HEK293 (cell line): ENCODE results near the gene ITGB2.

Experiments used
- CTCF ChIA-PET: fragments of 350-600 bp; formaldehyde crosslinking; extraction: SDS; loops from one replicate; lab custom pipeline; 2021; ENCODE audit warnings: antibody characterized with exemption; lab: Yijun Ruan, JAX
- POLR2A ChIA-PET: fragments of 300-600 bp; formaldehyde crosslinking; extraction: SDS; loops from one replicate; lab custom pipeline; 2020; ENCODE audit warnings: antibody characterized with exemption, inconsistent platforms; lab: Yijun Ruan, JAX
- H3K27ac ChIP-seq: fragments of 200-500 bp; sonication (Bioruptor generic); 2 replicates; pipeline ENCODE4 v1.5.1; 2014; ENCODE audit warnings: low read depth, low read length, control low read depth, inconsistent platforms; ENCODE audit errors: extremely low read depth
- H3K36me3 ChIP-seq, 2 experiments: fragments of 200-500 bp in 1 of 2; sonication (Bioruptor generic) in 1 of 2; 1 replicate in 1 of 2; 2 replicates in 1 of 2; pipeline ENCODE4 v1.5.1; 2014 to 2017; ENCODE audit warnings: inconsistent platforms in 2 of 2, low read length in 2 of 2; ENCODE audit not compliant: control insufficient read depth in 2 of 2, insufficient read depth in 1 of 2
- H3K4me1 ChIP-seq: fragments of 200-500 bp; sonication (Bioruptor generic); 2 replicates; pipeline ENCODE4 v1.5.1; 2014; ENCODE audit warnings: mild to moderate bottlenecking, low read length, inconsistent platforms; ENCODE audit not compliant: control insufficient read depth, insufficient read depth
- H3K4me3 ChIP-seq: 2 replicates; pipeline ENCODE4 v1.5.1; 2011; ENCODE audit warnings: low read depth, mild to moderate bottlenecking, control low read depth, low read length, moderate library complexity
- H3K9me3 ChIP-seq: fragments of 200-500 bp; sonication (Bioruptor generic); 2 replicates; pipeline ENCODE4 v1.5.1; 2014; ENCODE audit warnings: low read depth, low read length, inconsistent platforms; ENCODE audit not compliant: control insufficient read depth, insufficient read depth
- GLI4 ChIP-seq: fragments of 450-650 bp; formaldehyde crosslinking; IDR thresholded peaks from 2 replicates; pipeline ENCODE4 v1.5.1; 2016; ENCODE audit warnings: missing biosample characterization, missing genetic modification characterization
- GLIS1 ChIP-seq: fragments of 450-650 bp; formaldehyde crosslinking; IDR thresholded peaks from 2 replicates; pipeline ENCODE4 v1.5.1; 2016; ENCODE audit warnings: missing biosample characterization, missing genetic modification characterization
- HOXA7 ChIP-seq: sonication (generic); formaldehyde crosslinking; IDR thresholded peaks from 2 replicates; pipeline ENCODE4 v1.8.1; 2022; ENCODE audit warnings: missing genetic modification reagents, borderline replicate concordance
- KLF7 ChIP-seq: fragments of 450-650 bp; formaldehyde crosslinking; IDR thresholded peaks from 2 replicates; pipeline ENCODE4 v1.5.1; 2016; ENCODE audit warnings: missing biosample characterization, missing genetic modification characterization, borderline replicate concordance
- SCRT2 ChIP-seq: fragments of 450-650 bp; formaldehyde crosslinking; IDR thresholded peaks from 2 replicates; pipeline ENCODE4 v1.5.1; 2016; ENCODE audit warnings: missing biosample characterization, missing genetic modification characterization
- ZBTB48 ChIP-seq: fragments of 450-650 bp; formaldehyde crosslinking; IDR thresholded peaks from 2 replicates; pipeline ENCODE4 v1.5.1; 2016; ENCODE audit warnings: missing biosample characterization, missing genetic modification characterization
- ZEB2 ChIP-seq: fragments of 450-650 bp; formaldehyde crosslinking; IDR thresholded peaks from 2 replicates; pipeline ENCODE4 v1.5.1; 2016; ENCODE audit warnings: missing biosample characterization, missing genetic modification characterization
- ZFP41 ChIP-seq: fragments of 450-650 bp; formaldehyde crosslinking; IDR thresholded peaks from 2 replicates; pipeline ENCODE4 v1.5.1; 2016; ENCODE audit warnings: missing biosample characterization, missing genetic modification characterization, borderline replicate concordance
- ZNF155 ChIP-seq: fragments of 450-650 bp; formaldehyde crosslinking; IDR thresholded peaks from 2 replicates; pipeline ENCODE4 v1.5.1; 2016; ENCODE audit warnings: missing biosample characterization, missing genetic modification characterization
- ZNF174 ChIP-seq: fragments of 450-650 bp; formaldehyde crosslinking; IDR thresholded peaks from 2 replicates; pipeline ENCODE4 v1.5.0; 2017; ENCODE audit warnings: missing biosample characterization, mild to moderate bottlenecking, missing genetic modification characterization
- ZNF391 ChIP-seq: fragments of 450-650 bp; formaldehyde crosslinking; IDR thresholded peaks from 2 replicates; pipeline ENCODE4 v1.5.1; 2016; ENCODE audit warnings: low read depth, missing biosample characterization, missing genetic modification characterization, borderline replicate concordance
- ZNF549 ChIP-seq: fragments of 450-650 bp; IDR thresholded peaks from 2 replicates; pipeline ENCODE4 v1.5.1; 2018; ENCODE audit warnings: missing biosample characterization, missing genetic modification characterization, mild to moderate bottlenecking, inconsistent platforms, moderate library complexity
- ZNF560 ChIP-seq: fragments of 450-650 bp; formaldehyde crosslinking; IDR thresholded peaks from 2 replicates; pipeline ENCODE4 v1.5.1; 2017; ENCODE audit warnings: missing biosample characterization, missing genetic modification characterization, borderline replicate concordance
- ZNF600 ChIP-seq: fragments of 450-650 bp; formaldehyde crosslinking; IDR thresholded peaks from 2 replicates; pipeline ENCODE4 v1.5.1; 2016; ENCODE audit warnings: missing biosample characterization, missing genetic modification characterization
- ZNF747 ChIP-seq: fragments of 450-650 bp; formaldehyde crosslinking; IDR thresholded peaks from 2 replicates; pipeline ENCODE4 v1.5.1; 2016; ENCODE audit warnings: missing biosample characterization, missing genetic modification characterization
- ZNF837 ChIP-seq: fragments of 450-650 bp; formaldehyde crosslinking; IDR thresholded peaks from 2 replicates; pipeline ENCODE4 v1.5.1; 2016; ENCODE audit warnings: missing biosample characterization, missing genetic modification characterization
- TF ChIP-seq, protein P1 (sequence below): fragments of 450-650 bp; formaldehyde crosslinking; IDR thresholded peaks from 2 replicates; pipeline ENCODE4 v1.5.1; 2016; ENCODE audit warnings: missing biosample characterization, missing genetic modification characterization
- TF ChIP-seq, protein P2 (sequence below): fragments of 450-650 bp; formaldehyde crosslinking; IDR thresholded peaks from 2 replicates; pipeline ENCODE4 v1.5.1; 2016; ENCODE audit warnings: missing biosample characterization, missing genetic modification characterization

ITGB2 gene

DNA sequence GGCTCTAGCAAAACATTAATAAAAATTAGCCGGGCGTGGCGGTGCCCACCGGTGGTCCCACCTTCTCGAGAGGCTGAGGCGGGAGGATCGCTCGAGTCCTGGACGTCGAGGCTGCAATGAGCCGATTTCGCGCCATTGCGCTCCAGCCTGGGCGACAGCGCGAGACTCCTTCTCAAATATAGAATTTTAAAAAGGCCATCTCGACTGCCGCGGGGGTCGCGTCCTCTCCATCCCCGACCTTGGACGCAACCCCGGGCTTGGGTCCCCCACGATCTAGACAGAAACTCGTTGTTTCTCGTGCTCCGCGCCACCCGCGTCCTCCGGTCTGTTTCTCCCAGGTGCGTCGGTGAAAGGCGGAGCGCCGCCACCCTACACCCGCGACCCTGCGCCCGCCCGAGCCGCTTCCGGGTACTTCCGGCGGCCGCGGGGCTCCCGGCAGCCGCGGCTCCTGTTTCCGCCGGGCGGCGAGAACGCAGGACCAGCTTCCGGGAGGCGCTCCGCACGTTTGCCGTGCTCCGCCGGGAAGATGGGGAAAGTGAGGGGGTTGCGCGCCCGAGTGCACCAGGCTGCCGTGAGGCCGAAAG lies 18.9 kb upstream of the ITGB2 start, which contains the start of gene SLX9 (continued):
- TF ChIP-seq ZNF747 (tag by site-specific recombination) (no peak), ZNF174 (no peak), GLI4 (tag by site-specific recombination) (peak; percentile 95), ZEB2 (tag by site-specific recombination) (peak; percentile 97), ZNF600 (tag by site-specific recombination) (peak; percentile 52), ZBTB48 (no peak), KLF7 (tag by site-specific recombination) (peak; percentile 78), ZNF549 (tag by site-specific recombination) (no peak), GLIS1 (no peak)

DNA sequence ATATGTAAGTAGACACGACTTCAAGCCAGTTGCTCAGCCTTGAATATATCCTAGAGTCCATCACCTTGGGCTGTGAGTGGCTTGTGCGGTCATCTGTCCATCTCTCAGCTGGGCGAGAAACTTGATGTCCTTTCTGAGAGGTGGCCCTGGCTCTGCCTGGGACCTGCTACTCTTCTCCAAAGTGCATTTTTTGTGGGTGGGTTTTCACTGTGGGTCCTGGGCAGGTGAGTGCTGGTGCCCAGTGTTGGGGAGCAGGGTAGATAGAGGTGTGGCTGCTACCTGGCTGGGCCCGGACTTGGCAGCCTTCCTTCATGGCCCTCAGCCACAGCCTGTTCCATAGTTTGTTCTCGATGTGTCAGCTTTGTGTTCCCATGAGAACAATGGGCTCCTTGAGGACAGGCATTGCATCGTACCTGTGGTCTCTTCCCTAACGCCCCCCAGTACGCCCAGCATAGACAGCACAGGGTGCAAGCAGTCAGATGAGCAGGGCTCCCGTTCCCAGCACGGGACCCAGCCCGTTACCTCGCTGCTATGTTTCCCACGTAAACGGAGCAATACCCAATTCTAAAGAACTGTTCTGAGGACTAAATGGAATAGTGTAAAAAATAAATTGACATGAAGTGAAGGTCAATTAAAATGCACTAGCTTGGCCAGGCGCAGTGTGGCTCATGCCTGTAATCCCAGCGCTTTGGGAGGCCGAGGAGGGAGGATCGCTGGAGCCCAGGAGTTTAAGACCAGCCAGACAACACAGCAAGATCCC lies 18.3 kb upstream of the ITGB2 start:
- Histone ChIP-seq H3K9me3 (no peaks in the 10 kb centered on the region), H3K27ac (peak overlapping the region; percentile 50; the same call in 1 of the 2 replicates), H3K4me1 (peaks cover 11% of the 10 kb centered on the region; the same call in 1 of the 2 replicates), H3K36me3 (peaks cover 0 to 36% of the 10 kb centered on the region in 2 experiments; a peak in 1 of 3 replicates), H3K4me3 (peak overlapping the region; percentile 87)
- TF ChIP-seq ZNF837 (tag by site-specific recombination) (0 out of 2 replicates have a peak, but pooled peaks have one; percentile 14), ZFP41 (tag by site-specific recombination) (0 out of 2 replicates have a peak, but pooled peaks have one; percentile 38)
- TF ChIP-seq, protein P1, sequence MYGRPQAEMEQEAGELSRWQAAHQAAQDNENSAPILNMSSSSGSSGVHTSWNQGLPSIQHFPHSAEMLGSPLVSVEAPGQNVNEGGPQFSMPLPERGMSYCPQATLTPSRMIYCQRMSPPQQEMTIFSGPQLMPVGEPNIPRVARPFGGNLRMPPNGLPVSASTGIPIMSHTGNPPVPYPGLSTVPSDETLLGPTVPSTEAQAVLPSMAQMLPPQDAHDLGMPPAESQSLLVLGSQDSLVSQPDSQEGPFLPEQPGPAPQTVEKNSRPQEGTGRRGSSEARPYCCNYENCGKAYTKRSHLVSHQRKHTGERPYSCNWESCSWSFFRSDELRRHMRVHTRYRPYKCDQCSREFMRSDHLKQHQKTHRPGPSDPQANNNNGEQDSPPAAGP (tag by site-specific recombination) = no peak
- POLR2A ChIA-PET = interaction anchor here (0.5 to 1.8 kb wide), 5 partner anchors 10 to 877 kb away, joined by 3 to 9 read pairs (median 6); partner anchors contain the start of gene PTTG1IP
- CTCF ChIA-PET = interaction anchor here (1.0 to 15.2 kb wide), 4 partner anchors 11 to 199 kb away, joined by 4 to 333 read pairs (median 8); no protein-coding TSS in a partner anchor

DNA sequence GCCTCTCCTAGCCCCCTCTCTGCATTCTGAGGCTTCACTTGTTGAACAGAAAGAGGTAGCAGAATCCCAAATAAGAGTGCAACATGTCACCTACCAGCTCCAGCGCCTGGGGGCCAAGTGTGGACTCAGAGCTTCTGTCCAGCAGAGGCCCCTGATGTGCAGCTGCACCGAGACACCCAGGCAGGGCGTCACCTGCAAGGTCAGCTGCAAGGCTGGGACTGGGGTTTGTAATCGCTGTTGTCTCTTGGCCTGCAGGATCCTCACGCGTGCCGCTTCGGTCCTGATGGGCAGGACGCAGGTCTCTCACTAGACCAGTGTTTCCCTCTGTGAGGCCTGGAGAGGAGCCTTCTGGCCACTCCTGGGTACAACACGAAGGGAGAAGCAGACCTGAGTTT lies 14.8 kb upstream of the ITGB2 start:
- Histone ChIP-seq H3K4me3 (no peak overlapping the region), H3K9me3 (no peaks in the 10 kb centered on the region), H3K36me3 (peaks cover 0 to 17% of the 10 kb centered on the region in 2 experiments; a peak in 1 of 3 replicates)
- TF ChIP-seq ZNF391 (tag by site-specific recombination) (no peak), ZNF560 (tag by site-specific recombination) (no peak), SCRT2 (tag by site-specific recombination) (peak; percentile 20; the same call in 1 of the 2 replicates), HOXA7 (CRISPR knock-in tag) (no peak), ZNF155 (tag by site-specific recombination) (no peak)
- TF ChIP-seq, protein P2, sequence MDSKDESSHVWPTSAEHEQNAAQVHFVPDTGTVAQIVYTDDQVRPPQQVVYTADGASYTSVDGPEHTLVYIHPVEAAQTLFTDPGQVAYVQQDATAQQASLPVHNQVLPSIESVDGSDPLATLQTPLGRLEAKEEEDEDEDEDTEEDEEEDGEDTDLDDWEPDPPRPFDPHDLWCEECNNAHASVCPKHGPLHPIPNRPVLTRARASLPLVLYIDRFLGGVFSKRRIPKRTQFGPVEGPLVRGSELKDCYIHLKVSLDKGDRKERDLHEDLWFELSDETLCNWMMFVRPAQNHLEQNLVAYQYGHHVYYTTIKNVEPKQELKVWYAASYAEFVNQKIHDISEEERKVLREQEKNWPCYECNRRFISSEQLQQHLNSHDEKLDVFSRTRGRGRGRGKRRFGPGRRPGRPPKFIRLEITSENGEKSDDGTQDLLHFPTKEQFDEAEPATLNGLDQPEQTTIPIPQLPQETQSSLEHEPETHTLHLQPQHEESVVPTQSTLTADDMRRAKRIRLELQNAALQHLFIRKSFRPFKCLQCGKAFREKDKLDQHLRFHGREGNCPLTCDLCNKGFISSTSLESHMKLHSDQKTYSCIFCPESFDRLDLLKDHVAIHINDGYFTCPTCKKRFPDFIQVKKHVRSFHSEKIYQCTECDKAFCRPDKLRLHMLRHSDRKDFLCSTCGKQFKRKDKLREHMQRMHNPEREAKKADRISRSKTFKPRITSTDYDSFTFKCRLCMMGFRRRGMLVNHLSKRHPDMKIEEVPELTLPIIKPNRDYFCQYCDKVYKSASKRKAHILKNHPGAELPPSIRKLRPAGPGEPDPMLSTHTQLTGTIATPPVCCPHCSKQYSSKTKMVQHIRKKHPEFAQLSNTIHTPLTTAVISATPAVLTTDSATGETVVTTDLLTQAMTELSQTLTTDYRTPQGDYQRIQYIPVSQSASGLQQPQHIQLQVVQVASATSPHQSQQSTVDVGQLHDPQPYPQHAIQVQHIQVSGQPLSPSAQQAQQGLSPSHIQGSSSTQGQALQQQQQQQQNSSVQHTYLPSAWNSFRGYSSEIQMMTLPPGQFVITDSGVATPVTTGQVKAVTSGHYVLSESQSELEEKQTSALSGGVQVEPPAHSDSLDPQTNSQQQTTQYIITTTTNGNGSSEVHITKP (tag by site-specific recombination) = no peak
- TF ChIP-seq, all 188 proteins: peak for 1
- POLR2A ChIA-PET = no interaction called here
- Histone ChIP-seq H3K27ac (no peak overlapping the region), H3K4me1 (peaks cover 6% of the 10 kb centered on the region; the same call in 1 of the 2 replicates)
- CTCF ChIA-PET = no interaction called here
